ENCODE measurements around the gene PCDHB8. TPM values are rescaled to one million over a fixed set of nuclear protein-coding genes. Genes with fewer than 3 reads are reported as not detected.
"Not testable (repeated sequence)": the region's sequence is repeated elsewhere in the genome, so short reads cannot be mapped to it uniquely, and the experiment has no call there.

Gene PCDHB8
- total and polyA plus RNA-seq, 2 donors from 2014 or later, result 0.56 to 3.7 TPM

GRCh38 chr5:141201646-141202045 is 24.1 kb downstream of the PCDHB8 start:
- intact Hi-C loops (cut with DNase I); H3K36me3 ChIP-seq (ENCODE audit: control insufficient read depth in 2 of 3, insufficient read depth in 3 of 3, low read length in 3 of 3); FAIRE-seq; H3K4me3 ChIP-seq (ENCODE audit: low read length in 3 of 3); H3K27me3 ChIP-seq (ENCODE audit: control insufficient read depth, insufficient read depth, low read length); H3K27ac ChIP-seq (ENCODE audit: low read depth in 2 of 2, low read length in 2 of 2); H3K4me1 ChIP-seq (ENCODE audit: control insufficient read depth in 2 of 3, insufficient read depth in 2 of 3, low read depth in 1 of 3, low read length in 3 of 3); DNase-seq; H3K9ac ChIP-seq (ENCODE audit: low read length in 3 of 3): not testable (repeated sequence)
- H3K9me3 ChIP-seq (ENCODE audit: control insufficient read depth in 2 of 3, insufficient read depth in 1 of 3, low read length in 3 of 3), result peaks cover 2 to 27% (median 7%) of the 10 kb centered on the region in 3 donors

DNA sequence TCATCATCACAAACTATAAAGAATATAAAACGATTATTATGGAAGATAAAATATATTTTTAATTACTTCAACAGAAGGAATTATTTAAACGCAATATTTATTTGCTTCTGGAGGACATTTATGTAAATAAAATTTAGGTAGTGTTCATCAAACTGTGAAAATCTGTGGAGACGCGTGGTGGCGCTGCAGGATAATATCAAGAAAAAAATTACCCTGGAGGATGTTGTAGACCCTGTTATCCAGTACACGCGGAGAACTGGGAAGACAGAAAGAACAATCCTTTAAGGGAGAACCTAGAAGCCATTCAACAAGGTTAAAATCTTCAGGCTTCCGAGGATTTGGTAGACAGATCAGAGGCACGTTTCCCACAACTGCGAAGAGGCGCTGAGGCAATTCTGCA is 30.9 kb downstream of the PCDHB8 start, which contains the start of gene PCDHB12:
Gene PCDHB12 (plus strand): TSS at position 242 of the 400 bp plus-strand sequence. CDS start 189 bp downstream, outside the sequence.
- FAIRE-seq (no peak), DNase-seq (peak in 2 of 5 donors; percentile 42 to 44)
- H3K9me3 ChIP-seq (ENCODE audit: control insufficient read depth in 2 of 3, insufficient read depth in 1 of 3, low read length in 3 of 3), result peaks cover 0 to 13% (median 9%) of the 10 kb centered on the region in 3 donors
- H3K4me3 ChIP-seq (ENCODE audit: low read length in 3 of 3), result peak within 1 kb of the TSS in 2 of 3 donors; percentile 6 to 28
- no peaks in the 10 kb centered on the region for H3K27me3 ChIP-seq (ENCODE audit: control insufficient read depth, insufficient read depth, low read length)
- TF ChIP-seq, protein P1, sequence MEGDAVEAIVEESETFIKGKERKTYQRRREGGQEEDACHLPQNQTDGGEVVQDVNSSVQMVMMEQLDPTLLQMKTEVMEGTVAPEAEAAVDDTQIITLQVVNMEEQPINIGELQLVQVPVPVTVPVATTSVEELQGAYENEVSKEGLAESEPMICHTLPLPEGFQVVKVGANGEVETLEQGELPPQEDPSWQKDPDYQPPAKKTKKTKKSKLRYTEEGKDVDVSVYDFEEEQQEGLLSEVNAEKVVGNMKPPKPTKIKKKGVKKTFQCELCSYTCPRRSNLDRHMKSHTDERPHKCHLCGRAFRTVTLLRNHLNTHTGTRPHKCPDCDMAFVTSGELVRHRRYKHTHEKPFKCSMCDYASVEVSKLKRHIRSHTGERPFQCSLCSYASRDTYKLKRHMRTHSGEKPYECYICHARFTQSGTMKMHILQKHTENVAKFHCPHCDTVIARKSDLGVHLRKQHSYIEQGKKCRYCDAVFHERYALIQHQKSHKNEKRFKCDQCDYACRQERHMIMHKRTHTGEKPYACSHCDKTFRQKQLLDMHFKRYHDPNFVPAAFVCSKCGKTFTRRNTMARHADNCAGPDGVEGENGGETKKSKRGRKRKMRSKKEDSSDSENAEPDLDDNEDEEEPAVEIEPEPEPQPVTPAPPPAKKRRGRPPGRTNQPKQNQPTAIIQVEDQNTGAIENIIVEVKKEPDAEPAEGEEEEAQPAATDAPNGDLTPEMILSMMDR (IDR thresholded peaks at IDR 0.05; ENCODE audit: borderline replicate concordance, extremely low read depth, insufficient read depth), result no peak
- H3K27ac ChIP-seq (ENCODE audit: low read depth in 2 of 2, low read length in 2 of 2), result no peak within 1 kb of the TSS
- no peaks in the 10 kb centered on the region for H3K36me3 ChIP-seq (ENCODE audit: control insufficient read depth in 2 of 3, insufficient read depth in 3 of 3, low read length in 3 of 3)
- intact Hi-C loops (cut with DNase I), result no loop called here
- no peaks in the 10 kb centered on the region for H3K4me1 ChIP-seq (ENCODE audit: control insufficient read depth in 2 of 3, insufficient read depth in 2 of 3, low read depth in 1 of 3, low read length in 3 of 3)
- H3K9ac ChIP-seq (ENCODE audit: low read length in 3 of 3), result no peak within 1 kb of the TSS

GRCh38 chr5:141210281-141210680 is 32.7 kb downstream of the PCDHB8 start:
- H3K27ac ChIP-seq (ENCODE audit: low read depth in 2 of 2, low read length in 2 of 2); FAIRE-seq; H3K4me3 ChIP-seq (ENCODE audit: low read length in 3 of 3); DNase-seq; intact Hi-C loops (cut with DNase I); H3K9ac ChIP-seq (ENCODE audit: low read length in 3 of 3); H3K36me3 ChIP-seq (ENCODE audit: control insufficient read depth in 2 of 3, insufficient read depth in 3 of 3, low read length in 3 of 3); H3K4me1 ChIP-seq (ENCODE audit: control insufficient read depth in 2 of 3, insufficient read depth in 2 of 3, low read depth in 1 of 3, low read length in 3 of 3); H3K27me3 ChIP-seq (ENCODE audit: control insufficient read depth, insufficient read depth, low read length): not testable (repeated sequence)
- H3K9me3 ChIP-seq (ENCODE audit: control insufficient read depth in 2 of 3, insufficient read depth in 1 of 3, low read length in 3 of 3), result peaks cover 0 to 23% (median 14%) of the 10 kb centered on the region in 3 donors

GRCh38 chr5:141210849-141211248 is 33.3 kb downstream of the PCDHB8 start:
- H3K27me3 ChIP-seq (ENCODE audit: control insufficient read depth, insufficient read depth, low read length); DNase-seq; H3K4me3 ChIP-seq (ENCODE audit: low read length in 3 of 3); H3K27ac ChIP-seq (ENCODE audit: low read depth in 2 of 2, low read length in 2 of 2); H3K9ac ChIP-seq (ENCODE audit: low read length in 3 of 3); FAIRE-seq; H3K36me3 ChIP-seq (ENCODE audit: control insufficient read depth in 2 of 3, insufficient read depth in 3 of 3, low read length in 3 of 3); intact Hi-C loops (cut with DNase I); H3K4me1 ChIP-seq (ENCODE audit: control insufficient read depth in 2 of 3, insufficient read depth in 2 of 3, low read depth in 1 of 3, low read length in 3 of 3): not testable (repeated sequence)
- H3K9me3 ChIP-seq (ENCODE audit: control insufficient read depth in 2 of 3, insufficient read depth in 1 of 3, low read length in 3 of 3), result peaks cover 0 to 24% (median 14%) of the 10 kb centered on the region in 3 donors

- FAIRE-seq; H3K4me1 ChIP-seq (ENCODE audit: control insufficient read depth in 2 of 3, insufficient read depth in 2 of 3, low read depth in 1 of 3, low read length in 3 of 3); H3K36me3 ChIP-seq (ENCODE audit: control insufficient read depth in 2 of 3, insufficient read depth in 3 of 3, low read length in 3 of 3); H3K27ac ChIP-seq (ENCODE audit: low read depth in 2 of 2, low read length in 2 of 2); H3K9ac ChIP-seq (ENCODE audit: low read length in 3 of 3); intact Hi-C loops (cut with DNase I); H3K27me3 ChIP-seq (ENCODE audit: control insufficient read depth, insufficient read depth, low read length): not testable (repeated sequence)
- peak in 4 of 5 donors; percentile 34 to 56 (median 48) for DNase-seq
- Histone ChIP-seq H3K4me3 (ENCODE audit: low read length in 3 of 3) (peak within 1 kb of the TSS in 1 of 3 donors; percentile 12), H3K9me3 (ENCODE audit: control insufficient read depth in 2 of 3, insufficient read depth in 1 of 3, low read length in 3 of 3) (peaks cover 0 to 40% (median 16%) of the 10 kb centered on the region in 3 donors)
These were observed 36.2 kb downstream of the PCDHB8 start, which contains the start of gene PCDHB13 for GRCh38 chr5:141213656-141214339. PCDHB13 (plus strand) TSS chr5:141213919; CDS start chr5:141214124, 205 bp downstream.

DNA sequence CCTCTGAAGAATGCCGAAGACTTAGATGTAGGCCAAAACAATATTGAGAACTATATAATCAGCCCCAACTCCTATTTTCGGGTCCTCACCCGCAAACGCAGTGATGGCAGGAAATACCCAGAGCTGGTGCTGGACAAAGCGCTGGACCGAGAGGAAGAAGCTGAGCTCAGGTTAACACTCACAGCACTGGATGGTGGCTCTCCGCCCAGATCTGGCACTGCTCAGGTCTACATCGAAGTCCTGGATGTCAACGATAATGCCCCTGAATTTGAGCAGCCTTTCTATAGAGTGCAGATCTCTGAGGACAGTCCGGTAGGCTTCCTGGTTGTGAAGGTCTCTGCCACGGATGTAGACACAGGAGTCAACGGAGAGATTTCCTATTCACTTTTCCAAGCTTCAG is 37.0 kb downstream of the PCDHB8 start:
- H3K27me3 ChIP-seq (ENCODE audit: control insufficient read depth, insufficient read depth, low read length); H3K4me1 ChIP-seq (ENCODE audit: control insufficient read depth in 2 of 3, insufficient read depth in 2 of 3, low read depth in 1 of 3, low read length in 3 of 3); DNase-seq; H3K9ac ChIP-seq (ENCODE audit: low read length in 3 of 3); FAIRE-seq; H3K27ac ChIP-seq (ENCODE audit: low read depth in 2 of 2, low read length in 2 of 2); intact Hi-C loops (cut with DNase I); H3K4me3 ChIP-seq (ENCODE audit: low read length in 3 of 3); H3K36me3 ChIP-seq (ENCODE audit: control insufficient read depth in 2 of 3, insufficient read depth in 3 of 3, low read length in 3 of 3): not testable (repeated sequence)
- peaks cover 0 to 42% (median 17%) of the 10 kb centered on the region in 3 donors for H3K9me3 ChIP-seq (ENCODE audit: control insufficient read depth in 2 of 3, insufficient read depth in 1 of 3, low read length in 3 of 3)

- peaks cover 0 to 43% (median 17%) of the 10 kb centered on the region in 3 donors for H3K9me3 ChIP-seq (ENCODE audit: control insufficient read depth in 2 of 3, insufficient read depth in 1 of 3, low read length in 3 of 3)
- H3K9ac ChIP-seq (ENCODE audit: low read length in 3 of 3); H3K4me3 ChIP-seq (ENCODE audit: low read length in 3 of 3); FAIRE-seq; H3K36me3 ChIP-seq (ENCODE audit: control insufficient read depth in 2 of 3, insufficient read depth in 3 of 3, low read length in 3 of 3); H3K27me3 ChIP-seq (ENCODE audit: control insufficient read depth, insufficient read depth, low read length); H3K4me1 ChIP-seq (ENCODE audit: control insufficient read depth in 2 of 3, insufficient read depth in 2 of 3, low read depth in 1 of 3, low read length in 3 of 3); H3K27ac ChIP-seq (ENCODE audit: low read depth in 2 of 2, low read length in 2 of 2); intact Hi-C loops (cut with DNase I); DNase-seq: not testable (repeated sequence)
These were observed 37.9 kb downstream of the PCDHB8 start for GRCh38 chr5:141215504-141215903.

Data from kidney (tissue), 14 donors.